Left ventricle myocardium inferior (tissue), 1 donor: ENCODE results near the gene MEGF11. TPM values are rescaled to one million over a fixed set of nuclear protein-coding genes. Genes with fewer than 3 reads are reported as not detected.

ENCODE experiments used
- DNase-seq: peaks from one replicate; pipeline ENCODE4 v3.0.0-alpha.2; 2020
- H3K27ac ChIP-seq: fragments of 200-600 bp; replicated peaks from 2 replicates; pipeline ENCODE4 v1.8.0; 2021
- H3K27me3 ChIP-seq: fragments of 200-600 bp; 2 replicates; pipeline ENCODE4 v1.8.0; 2021; ENCODE audit warnings: low read depth
- H3K36me3 ChIP-seq: fragments of 200-600 bp; 2 replicates; pipeline ENCODE4 v1.8.0; 2021
- H3K4me1 ChIP-seq: fragments of 200-600 bp; 2 replicates; pipeline ENCODE4 v1.8.0; 2021
- H3K4me3 ChIP-seq: fragments of 200-600 bp; 2 replicates; pipeline ENCODE4 v1.8.0; 2021; ENCODE audit warnings: mild to moderate bottlenecking, moderate library complexity
- H3K9me3 ChIP-seq: fragments of 200-600 bp; replicated peaks from 2 replicates; pipeline ENCODE4 v1.8.0; 2021
- intact Hi-C: fragments of 100-400 bp; cut with micrococcal nuclease; formaldehyde crosslinking; loops from one replicate; pipeline ENCODE4 v1.11.0; 2022
- total RNA-seq: library from RNA; stranded (reverse); fragmentation: NEBNext Ultra II Directional; extraction: Animal tissue kit (Norgen Biotek cat#: 25700); gene quantifications from one replicate; pipeline ENCODE4 v1.2.1, GENCODE V29; 2021
- TF ChIP-seq, protein P1 (sequence below): fragments of 200-600 bp; IDR thresholded peaks from 2 replicates; pipeline ENCODE4 v1.8.0; 2021; ENCODE audit warnings: antibody characterized with exemption, mild to moderate bottlenecking, borderline replicate concordance
- donor health status: DM: no; HTN: yes; CAD: no; lungs with severe emphysema.

MEGF11 gene
- total RNA-seq, 1 donor from 2014 or later: not detected

GRCh38 chr15:66285533-66286280 is 32.2 kb upstream of the MEGF11 start:
- Histone ChIP-seq H3K9me3 (no peaks in the 10 kb centered on the region), H3K4me1 (no peaks in the 10 kb centered on the region), H3K27me3 (no peaks in the 10 kb centered on the region), H3K4me3 (no peak overlapping the region), H3K27ac (no peak overlapping the region), H3K36me3 (no peaks in the 10 kb centered on the region)
- TF ChIP-seq, protein P1, sequence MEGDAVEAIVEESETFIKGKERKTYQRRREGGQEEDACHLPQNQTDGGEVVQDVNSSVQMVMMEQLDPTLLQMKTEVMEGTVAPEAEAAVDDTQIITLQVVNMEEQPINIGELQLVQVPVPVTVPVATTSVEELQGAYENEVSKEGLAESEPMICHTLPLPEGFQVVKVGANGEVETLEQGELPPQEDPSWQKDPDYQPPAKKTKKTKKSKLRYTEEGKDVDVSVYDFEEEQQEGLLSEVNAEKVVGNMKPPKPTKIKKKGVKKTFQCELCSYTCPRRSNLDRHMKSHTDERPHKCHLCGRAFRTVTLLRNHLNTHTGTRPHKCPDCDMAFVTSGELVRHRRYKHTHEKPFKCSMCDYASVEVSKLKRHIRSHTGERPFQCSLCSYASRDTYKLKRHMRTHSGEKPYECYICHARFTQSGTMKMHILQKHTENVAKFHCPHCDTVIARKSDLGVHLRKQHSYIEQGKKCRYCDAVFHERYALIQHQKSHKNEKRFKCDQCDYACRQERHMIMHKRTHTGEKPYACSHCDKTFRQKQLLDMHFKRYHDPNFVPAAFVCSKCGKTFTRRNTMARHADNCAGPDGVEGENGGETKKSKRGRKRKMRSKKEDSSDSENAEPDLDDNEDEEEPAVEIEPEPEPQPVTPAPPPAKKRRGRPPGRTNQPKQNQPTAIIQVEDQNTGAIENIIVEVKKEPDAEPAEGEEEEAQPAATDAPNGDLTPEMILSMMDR: no peak
- no peak for DNase-seq
- intact Hi-C loops: no loop called here

DNA sequence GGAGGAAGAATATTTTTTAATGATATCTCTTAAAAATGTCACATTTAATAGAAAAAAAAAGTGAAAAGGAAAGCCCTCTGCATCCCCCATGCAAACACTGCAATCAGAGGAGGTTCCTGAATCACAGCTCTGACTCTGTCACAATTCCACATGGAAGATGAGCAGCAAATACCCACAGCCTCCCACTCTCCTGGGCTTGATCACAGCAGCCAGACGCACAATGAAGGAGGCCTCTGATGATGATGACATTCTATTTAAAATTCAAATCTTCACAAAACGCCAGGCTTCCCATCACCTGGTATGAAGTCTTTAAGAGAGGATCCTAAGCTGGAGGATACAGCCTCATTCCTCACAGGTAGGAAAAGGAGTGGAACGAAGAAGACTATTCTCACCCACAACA is 30.7 kb upstream of the MEGF11 start:
- Histone ChIP-seq H3K4me1 (no peaks in the 10 kb centered on the region), H3K4me3 (no peak overlapping the region), H3K9me3 (no peaks in the 10 kb centered on the region), H3K27me3 (no peaks in the 10 kb centered on the region), H3K27ac (no peak overlapping the region), H3K36me3 (no peaks in the 10 kb centered on the region)
- DNase-seq: no peak
- intact Hi-C loops: no loop called here
- TF ChIP-seq, protein P1: no peak

GRCh38 chr15:66278671-66279070 is 25.1 kb upstream of the MEGF11 start:
- no peaks in the 10 kb centered on the region for H3K27me3 ChIP-seq
- no peaks in the 10 kb centered on the region for H3K9me3 ChIP-seq
- TF ChIP-seq, protein P1: no peak
- H3K27ac ChIP-seq: no peak overlapping the region
- H3K36me3 ChIP-seq: no peaks in the 10 kb centered on the region
- H3K4me3 ChIP-seq: no peak overlapping the region
- DNase-seq: no peak
- intact Hi-C loops: no loop called here
- H3K4me1 ChIP-seq: no peaks in the 10 kb centered on the region

DNA sequence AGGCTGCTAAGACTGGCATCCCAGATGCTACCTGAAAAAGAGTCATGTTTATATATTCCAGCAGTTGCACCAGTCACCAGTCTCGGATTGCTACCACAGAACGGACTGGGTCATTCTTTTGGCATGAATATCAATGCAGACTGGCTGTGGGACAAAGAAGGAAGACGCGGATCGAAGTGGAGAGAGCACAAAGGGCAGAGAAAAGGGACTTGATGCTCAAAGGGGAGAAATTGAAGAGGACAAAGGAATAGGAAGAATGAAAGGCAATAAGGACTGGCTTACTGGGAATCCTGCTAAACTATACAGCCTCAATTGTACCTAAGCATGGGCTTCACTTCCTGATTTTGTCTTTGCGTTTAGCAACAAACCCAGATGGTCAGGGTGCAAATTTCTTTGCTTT is 24.5 kb upstream of the MEGF11 start:
- H3K4me1 ChIP-seq: no peaks in the 10 kb centered on the region
- no peaks in the 10 kb centered on the region for H3K9me3 ChIP-seq
- TF ChIP-seq, protein P1: no peak
- no peak overlapping the region for H3K4me3 ChIP-seq
- H3K27ac ChIP-seq: no peak overlapping the region
- no peaks in the 10 kb centered on the region for H3K27me3 ChIP-seq
- no peaks in the 10 kb centered on the region for H3K36me3 ChIP-seq
- intact Hi-C loops: no loop called here
- DNase-seq: no peak

- intact Hi-C loops: no loop called here
- DNase-seq: no peak
- no peaks in the 10 kb centered on the region for H3K4me1 ChIP-seq
Observed at GRCh38 chr15:66276546-66276945, 23.0 kb upstream of the MEGF11 start.

More at GRCh38 chr15:66276546-66276945, 23.0 kb upstream of the MEGF11 start:
- no peaks in the 10 kb centered on the region for H3K36me3 ChIP-seq
- TF ChIP-seq, protein P1: no peak
- H3K27ac ChIP-seq: no peak overlapping the region
- no peak overlapping the region for H3K4me3 ChIP-seq
- H3K9me3 ChIP-seq: no peaks in the 10 kb centered on the region
- H3K27me3 ChIP-seq: no peaks in the 10 kb centered on the region
